ENCODE data around the gene ZNRF3.
"Not testable (repeated sequence)": the region's sequence is repeated elsewhere in the genome, so short reads cannot be mapped to it uniquely, and the experiment has no call there.

The ZNRF3 gene

DNA sequence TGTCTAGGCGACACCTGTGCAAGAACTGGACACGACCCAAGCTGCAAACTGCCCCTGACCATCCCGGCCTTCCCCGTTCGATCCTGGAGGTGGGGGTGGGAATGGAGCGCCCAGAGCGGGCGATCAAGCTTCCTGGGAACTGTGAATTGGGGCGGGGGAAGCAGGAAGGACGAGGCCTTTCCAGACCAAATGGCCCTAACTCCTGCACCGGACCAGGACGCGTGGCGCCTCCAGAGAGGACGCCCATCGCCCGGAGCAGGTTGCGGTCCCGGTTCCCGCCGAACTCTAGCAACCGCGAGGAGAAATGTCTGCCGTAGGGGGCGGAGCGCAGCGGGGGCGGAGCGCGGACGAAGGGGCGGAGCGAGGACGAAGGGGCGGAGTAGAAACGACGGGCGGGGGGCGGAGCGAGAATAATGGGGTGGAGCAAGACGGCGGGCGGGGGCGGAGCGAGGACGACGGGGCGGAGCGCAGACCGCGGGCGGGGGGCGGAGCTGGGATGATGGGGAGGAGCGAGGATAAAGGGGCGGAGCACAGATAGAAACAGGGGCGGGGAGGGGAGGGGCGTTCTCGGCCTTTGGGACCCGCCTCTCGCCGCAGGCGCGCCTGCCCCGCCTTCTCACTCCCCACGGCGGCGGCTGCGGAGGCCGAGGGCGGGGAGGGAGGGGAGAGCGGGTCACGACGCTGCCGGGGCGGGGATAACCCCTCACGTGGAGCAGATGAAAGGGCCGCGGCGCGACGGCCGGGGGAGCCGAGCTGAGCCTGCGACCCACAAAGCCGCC, at the start of gene ZNRF3:
Gene ZNRF3, plus strand, starts transcription at position 695 of the 779 bp plus-strand sequence. CDS start 195 bp downstream, outside the sequence.
- Mint-ChIP-seq H3K4me3 (peak within 1 kb of the TSS; percentile 75), H3K4me1 (peaks cover 23% of the 10 kb centered on the region), H3K9me3 (no peaks in the 10 kb centered on the region), H3K27me3 (peaks cover 43% of the 10 kb centered on the region), H3K27ac (peak within 1 kb of the TSS; percentile 47), H3K36me3 (ENCODE audit: low read depth) (no peaks in the 10 kb centered on the region)
- DNase-seq, result peak; percentile 88
- peak; percentile 83 for ATAC-seq

DNA sequence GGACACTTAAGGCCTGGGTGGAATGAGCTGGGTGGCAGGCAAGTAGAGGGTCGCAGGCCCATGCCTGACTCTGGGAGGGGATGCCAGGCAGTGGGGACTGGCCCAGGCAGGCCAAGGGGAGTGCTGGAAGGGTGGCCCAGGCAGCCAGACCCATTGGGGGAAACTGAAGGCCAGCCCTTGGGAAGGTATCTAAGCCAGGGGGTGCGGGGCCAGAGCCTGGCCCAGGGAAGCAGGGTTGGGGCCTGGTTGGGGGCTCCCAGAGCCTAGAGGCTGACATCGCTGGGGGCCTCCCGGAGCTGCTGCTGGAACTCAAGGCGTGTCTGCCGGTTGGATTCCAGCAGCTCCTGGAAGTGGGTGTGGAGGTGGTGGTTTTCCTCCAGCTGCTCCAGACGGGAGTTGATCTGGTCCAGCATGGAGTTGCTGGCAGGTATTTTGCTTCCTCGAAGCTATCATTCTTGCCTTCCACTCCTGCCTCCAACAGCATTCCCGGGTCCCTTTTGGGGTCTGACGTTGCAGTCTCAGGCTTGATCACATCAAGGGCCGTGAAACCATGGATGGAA, 47.7 kb upstream of the ZNRF3 start:
- H3K4me1 Mint-ChIP-seq, result no peaks in the 10 kb centered on the region
- H3K9me3 Mint-ChIP-seq, result no peaks in the 10 kb centered on the region
- H3K27ac Mint-ChIP-seq, result no peak overlapping the region
- no peaks in the 10 kb centered on the region for H3K27me3 Mint-ChIP-seq
- no peak for ATAC-seq
- no peak overlapping the region for H3K4me3 Mint-ChIP-seq
- DNase-seq, result no peak
- H3K36me3 Mint-ChIP-seq (ENCODE audit: low read depth), result no peaks in the 10 kb centered on the region

DNA sequence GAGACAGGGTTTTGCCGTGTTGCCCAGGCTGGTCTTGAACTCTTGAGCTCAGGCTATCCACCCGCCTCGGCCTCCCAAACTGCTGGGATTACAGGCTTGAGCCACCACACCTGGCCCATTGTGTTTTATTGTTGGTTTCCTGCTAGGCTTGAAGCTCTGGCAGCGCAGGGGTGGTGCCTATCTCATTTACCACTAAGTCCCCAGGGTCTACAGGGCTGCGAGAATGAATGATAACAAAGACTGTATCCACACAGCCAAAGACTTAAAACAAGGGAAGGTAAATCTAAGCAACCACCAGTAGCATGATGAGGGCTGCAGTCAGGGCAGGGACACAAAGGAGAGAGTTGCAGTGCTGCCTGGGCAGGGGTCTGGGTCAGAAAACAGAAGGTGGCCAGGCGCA, 45.7 kb upstream of the ZNRF3 start:
- no peaks in the 10 kb centered on the region for H3K4me1 Mint-ChIP-seq
- no peak overlapping the region for H3K4me3 Mint-ChIP-seq
- H3K27ac Mint-ChIP-seq, result no peak overlapping the region
- no peaks in the 10 kb centered on the region for H3K27me3 Mint-ChIP-seq
- ATAC-seq, result no peak
- no peaks in the 10 kb centered on the region for H3K36me3 Mint-ChIP-seq (ENCODE audit: low read depth)
- H3K9me3 Mint-ChIP-seq, result no peaks in the 10 kb centered on the region
- DNase-seq, result no peak

DNA sequence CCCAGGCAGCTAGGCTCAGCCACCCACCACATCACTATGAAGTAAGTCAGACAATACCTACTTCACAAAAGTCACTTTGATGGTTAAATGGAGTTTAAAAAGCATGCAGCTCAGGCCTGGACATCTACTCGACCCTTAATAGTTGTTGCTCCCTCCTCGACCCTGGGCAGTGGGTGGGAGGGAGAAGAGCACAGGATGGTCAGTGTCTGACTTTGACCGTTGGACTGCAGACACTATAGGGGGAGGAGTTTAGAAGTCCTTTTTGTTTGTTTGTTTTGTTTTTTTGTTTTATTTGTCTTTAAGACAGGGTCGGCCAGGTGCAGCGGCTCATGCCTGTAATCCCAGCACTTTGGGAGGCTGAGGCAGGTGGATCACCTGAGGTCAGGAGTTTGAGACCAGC, 44.4 kb upstream of the ZNRF3 start:
- Mint-ChIP-seq H3K4me3 (no peak overlapping the region), H3K4me1 (no peaks in the 10 kb centered on the region), H3K27me3 (no peaks in the 10 kb centered on the region), H3K27ac (no peak overlapping the region), H3K36me3 (ENCODE audit: low read depth) (no peaks in the 10 kb centered on the region), H3K9me3 (no peaks in the 10 kb centered on the region)
- no peak for ATAC-seq
- DNase-seq, result no peak

DNA sequence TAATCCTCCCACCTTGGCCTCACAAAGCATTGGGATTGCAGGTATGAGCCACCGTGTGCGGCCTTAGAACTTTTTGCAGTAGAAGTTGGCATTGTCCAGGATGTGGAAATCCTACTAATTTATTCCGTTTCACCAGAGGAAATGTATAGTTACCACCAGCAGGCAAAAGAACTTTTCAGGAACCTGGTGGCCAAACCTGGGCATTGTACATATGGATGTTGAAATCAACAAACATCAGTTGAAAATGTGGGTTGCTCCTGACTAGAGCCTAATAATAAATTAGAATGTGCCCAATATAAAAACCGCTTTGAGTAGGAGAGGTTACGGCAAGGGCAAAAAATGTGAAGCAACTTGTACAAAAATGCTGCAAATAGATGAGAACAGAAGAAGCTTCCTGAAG, 42.3 kb upstream of the ZNRF3 start:
- Mint-ChIP-seq H3K4me1 (no peaks in the 10 kb centered on the region), H3K9me3 (no peaks in the 10 kb centered on the region), H3K36me3 (ENCODE audit: low read depth) (no peaks in the 10 kb centered on the region), H3K27me3 (no peaks in the 10 kb centered on the region), H3K27ac (no peak overlapping the region), H3K4me3 (no peak overlapping the region)
- no peak for DNase-seq
- ATAC-seq, result no peak

- H3K4me3 Mint-ChIP-seq, result no peak overlapping the region
- H3K9me3 Mint-ChIP-seq, result peaks cover 8% of the 10 kb centered on the region
- ATAC-seq (no peak), DNase-seq (no peak)
- no peaks in the 10 kb centered on the region for H3K4me1 Mint-ChIP-seq
- H3K36me3 Mint-ChIP-seq (ENCODE audit: low read depth), result peaks cover 3% of the 10 kb centered on the region
- H3K27me3 Mint-ChIP-seq, result no peaks in the 10 kb centered on the region
- H3K27ac Mint-ChIP-seq, result no peak overlapping the region
These were observed 39.7 kb upstream of the ZNRF3 start for GRCh38 chr22:28843633-28844032.

DNA sequence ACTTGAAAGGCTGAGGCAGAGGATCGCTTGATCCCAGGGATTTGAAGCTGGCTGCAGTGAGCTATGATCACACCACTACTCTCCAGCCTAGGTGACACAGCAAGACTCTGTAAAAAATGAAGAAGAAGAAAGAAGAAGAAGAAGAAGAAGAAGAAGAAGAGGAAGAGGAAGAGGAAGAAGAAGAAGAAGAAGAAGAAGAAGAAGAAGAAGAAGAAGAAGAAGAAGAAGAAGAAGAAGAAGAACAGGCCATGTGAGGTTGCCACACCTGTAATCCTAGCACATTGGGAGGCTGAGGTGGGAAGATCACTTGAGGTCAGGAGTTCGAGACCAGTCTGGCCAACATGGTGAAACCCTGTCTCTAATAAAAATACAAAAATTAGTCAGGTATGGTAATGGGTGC, 39.1 kb upstream of the ZNRF3 start:
- not testable (repeated sequence) for DNase-seq; H3K27me3 Mint-ChIP-seq; H3K9me3 Mint-ChIP-seq; H3K36me3 Mint-ChIP-seq (ENCODE audit: low read depth); H3K4me1 Mint-ChIP-seq; ATAC-seq; H3K4me3 Mint-ChIP-seq; H3K27ac Mint-ChIP-seq

DNA sequence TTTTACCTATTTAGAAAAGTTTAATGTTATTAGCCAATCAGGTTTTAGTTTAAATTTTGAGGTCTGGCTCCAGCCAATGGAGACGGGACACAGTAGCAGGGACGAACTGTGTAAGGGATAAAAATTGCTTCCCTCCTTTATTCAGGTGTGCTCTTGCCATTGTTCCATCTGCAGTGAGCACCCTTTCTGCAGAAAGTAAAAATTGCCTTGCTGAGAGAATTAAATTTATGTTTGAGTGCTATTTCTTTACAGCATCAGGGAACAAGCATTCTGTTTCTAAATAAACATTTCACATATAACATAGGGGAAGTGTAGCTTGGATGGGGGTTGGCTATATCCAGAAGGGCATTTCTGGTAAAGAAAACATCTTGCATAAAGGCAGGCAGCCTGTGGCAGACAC, 36.4 kb upstream of the ZNRF3 start:
- Mint-ChIP-seq H3K27ac (no peak overlapping the region), H3K4me3 (no peak overlapping the region), H3K4me1 (no peaks in the 10 kb centered on the region), H3K36me3 (ENCODE audit: low read depth) (peaks cover 8% of the 10 kb centered on the region), H3K9me3 (peaks cover 8% of the 10 kb centered on the region), H3K27me3 (no peaks in the 10 kb centered on the region)
- ATAC-seq (no peak), DNase-seq (no peak)

DNA sequence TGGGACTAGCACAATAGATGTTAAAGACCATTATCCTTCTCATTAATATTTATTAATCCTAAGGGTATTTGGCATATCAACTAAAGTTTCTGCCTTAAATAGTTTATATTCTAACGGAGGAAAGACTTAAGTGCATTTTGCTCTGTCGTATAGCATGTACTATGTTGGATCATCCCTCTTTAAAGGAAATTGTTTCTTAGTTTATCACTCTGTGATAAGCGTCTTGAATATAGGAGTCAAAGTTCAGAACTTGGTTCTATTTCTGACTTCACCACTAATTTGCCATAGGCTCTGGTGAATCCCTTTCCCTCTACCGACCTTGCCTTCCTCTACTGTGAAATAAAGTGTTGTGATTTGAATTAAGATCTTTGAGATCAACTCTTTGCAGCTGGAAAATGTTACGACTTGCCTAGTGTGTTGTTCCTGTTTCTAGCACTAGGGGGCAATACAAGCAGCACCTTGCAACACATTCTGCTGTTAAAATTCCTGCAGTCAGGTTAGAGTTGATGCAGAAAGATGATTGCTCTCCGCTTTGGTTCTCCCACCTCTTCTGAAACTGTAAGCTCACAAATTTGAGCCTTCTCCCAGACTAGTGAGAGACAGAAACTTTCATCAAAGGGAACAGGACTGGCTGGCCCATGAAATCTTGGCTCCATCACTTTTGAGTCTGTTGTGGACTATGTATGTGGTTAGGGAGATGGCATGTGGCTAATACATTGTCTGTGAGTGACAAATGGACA, 27.8 kb upstream of the ZNRF3 start:
- Mint-ChIP-seq H3K4me3 (no peak overlapping the region), H3K9me3 (no peaks in the 10 kb centered on the region), H3K36me3 (ENCODE audit: low read depth) (no peaks in the 10 kb centered on the region), H3K4me1 (no peaks in the 10 kb centered on the region), H3K27me3 (peaks cover 10% of the 10 kb centered on the region), H3K27ac (no peak overlapping the region)
- ATAC-seq (peak; percentile 15), DNase-seq (peak; percentile 39)

DNA sequence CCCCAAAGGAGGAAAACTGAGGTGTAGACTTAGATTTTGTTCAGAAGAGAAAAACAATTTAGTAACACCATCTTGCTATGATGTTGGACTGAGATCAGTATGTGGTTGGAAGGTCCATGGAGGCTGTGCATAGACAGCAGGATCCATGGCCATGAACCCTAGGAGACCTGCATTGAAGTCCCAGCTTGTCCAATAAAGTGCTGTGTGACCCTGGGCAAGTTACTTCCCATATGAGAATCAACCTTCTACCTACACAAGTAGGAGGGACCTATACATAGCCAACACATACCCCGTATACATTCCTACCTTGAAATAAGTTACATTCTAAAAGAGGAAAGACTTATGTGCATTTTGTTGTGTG, 27.3 kb upstream of the ZNRF3 start:
- no peak for DNase-seq
- H3K27me3 Mint-ChIP-seq, result peaks cover 10% of the 10 kb centered on the region
- H3K36me3 Mint-ChIP-seq (ENCODE audit: low read depth), result no peaks in the 10 kb centered on the region
- H3K9me3 Mint-ChIP-seq, result no peaks in the 10 kb centered on the region
- no peak overlapping the region for H3K27ac Mint-ChIP-seq
- ATAC-seq, result no peak
- H3K4me3 Mint-ChIP-seq, result no peak overlapping the region
- H3K4me1 Mint-ChIP-seq, result no peaks in the 10 kb centered on the region

GRCh38 chr22:28857288-28857687, 26.1 kb upstream of the ZNRF3 start:
- H3K36me3 Mint-ChIP-seq (ENCODE audit: low read depth), result no peaks in the 10 kb centered on the region
- DNase-seq (no peak), ATAC-seq (no peak)
- H3K4me3 Mint-ChIP-seq, result no peak overlapping the region
- H3K27me3 Mint-ChIP-seq, result peaks cover 10% of the 10 kb centered on the region
- H3K4me1 Mint-ChIP-seq, result no peaks in the 10 kb centered on the region
- no peak overlapping the region for H3K27ac Mint-ChIP-seq
- no peaks in the 10 kb centered on the region for H3K9me3 Mint-ChIP-seq

- peaks cover 3% of the 10 kb centered on the region for H3K4me1 Mint-ChIP-seq
- H3K9me3 Mint-ChIP-seq, result no peaks in the 10 kb centered on the region
- H3K4me3 Mint-ChIP-seq, result no peak overlapping the region
- no peak for DNase-seq
- H3K36me3 Mint-ChIP-seq (ENCODE audit: low read depth), result no peaks in the 10 kb centered on the region
- H3K27ac Mint-ChIP-seq, result no peak overlapping the region
- peaks cover 13% of the 10 kb centered on the region for H3K27me3 Mint-ChIP-seq
- no peak for ATAC-seq
These were observed 18.3 kb upstream of the ZNRF3 start for GRCh38 chr22:28864878-28865596.

GRCh38 chr22:28867191-28867590, 16.2 kb upstream of the ZNRF3 start:
- ATAC-seq (no peak), DNase-seq (no peak)
- Mint-ChIP-seq H3K27ac (no peak overlapping the region), H3K9me3 (no peaks in the 10 kb centered on the region), H3K36me3 (ENCODE audit: low read depth) (no peaks in the 10 kb centered on the region), H3K4me3 (no peak overlapping the region), H3K27me3 (peaks cover 13% of the 10 kb centered on the region), H3K4me1 (peaks cover 3% of the 10 kb centered on the region)

DNA sequence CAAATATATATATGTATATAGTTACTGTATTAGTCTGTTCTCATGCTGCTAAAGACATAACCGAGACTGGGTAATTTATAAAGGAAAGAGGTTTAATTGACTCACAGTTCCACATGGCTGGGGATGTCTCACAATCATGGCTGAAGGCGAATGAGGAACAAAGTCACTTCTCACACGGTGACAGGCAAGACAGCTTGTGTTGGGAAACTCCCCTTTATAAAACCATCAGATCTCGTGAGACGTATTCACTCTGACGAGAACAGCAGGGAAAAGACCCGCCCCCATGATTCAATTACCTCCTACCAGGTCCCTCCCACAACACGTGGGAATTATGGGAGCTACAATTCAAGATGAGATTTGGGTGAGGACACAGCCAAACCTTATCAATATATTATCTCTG, 15.0 kb upstream of the ZNRF3 start:
- DNase-seq (peak; percentile 5), ATAC-seq (peak; percentile 54)
- H3K4me3 Mint-ChIP-seq; H3K27ac Mint-ChIP-seq; H3K36me3 Mint-ChIP-seq (ENCODE audit: low read depth); H3K4me1 Mint-ChIP-seq; H3K9me3 Mint-ChIP-seq: not testable (repeated sequence)
- peaks cover 13% of the 10 kb centered on the region for H3K27me3 Mint-ChIP-seq

DNA sequence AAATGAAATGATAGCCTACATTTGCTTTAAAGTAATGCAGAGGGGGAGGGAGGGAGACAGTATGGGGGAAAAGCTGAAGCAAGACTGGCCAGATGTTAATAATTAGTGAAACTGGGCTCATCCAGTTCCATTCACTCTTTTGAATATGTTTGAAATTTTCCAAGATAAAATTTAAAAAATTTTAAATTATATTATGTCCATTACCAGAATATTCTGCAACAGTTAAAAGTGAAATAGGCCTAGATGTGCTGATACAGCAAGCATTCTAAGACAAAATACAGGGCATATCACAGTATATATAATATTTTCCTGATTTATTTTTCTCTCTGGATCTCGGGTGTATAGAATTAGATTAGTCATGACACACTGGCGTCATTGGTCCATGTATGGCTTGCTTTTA, 13.6 kb upstream of the ZNRF3 start:
- no peak overlapping the region for H3K27ac Mint-ChIP-seq
- DNase-seq (no peak), ATAC-seq (no peak)
- peaks cover 9% of the 10 kb centered on the region for H3K4me1 Mint-ChIP-seq
- H3K9me3 Mint-ChIP-seq, result no peaks in the 10 kb centered on the region
- peaks cover 13% of the 10 kb centered on the region for H3K27me3 Mint-ChIP-seq
- no peaks in the 10 kb centered on the region for H3K36me3 Mint-ChIP-seq (ENCODE audit: low read depth)
- no peak overlapping the region for H3K4me3 Mint-ChIP-seq
